Vagina (tissue), 2 donors: ENCODE results near the gene SCFD2.

Source experiments
- POLR2A ChIP-seq, 2 donors: fragments of 450-650 bp; IDR thresholded peaks; one replicate each; pipeline ENCODE4 v1.6.1; 2017; ENCODE audit warnings: antibody characterized with exemption in 2 of 2, mild to moderate bottlenecking in 2 of 2, moderate library complexity in 2 of 2
- POLR2AphosphoS5 ChIP-seq, 2 donors: sonication (generic); formaldehyde crosslinking; IDR thresholded peaks; one replicate each; pipeline ENCODE4 v1.9.0; 2017; ENCODE audit warnings: antibody characterized with exemption in 2 of 2, mild to moderate bottlenecking in 2 of 2, low read depth in 1 of 2; ENCODE audit not compliant: insufficient read depth in 1 of 2
- TF ChIP-seq, protein P1 (sequence below), 3 experiments: fragments of 450-650 bp in 2 of 3; fragments of 200-600 bp in 1 of 3; sonication (generic) in 1 of 3; IDR thresholded peaks; one replicate each; pipeline ENCODE4 v1.5.1; 2017 to 2019; ENCODE audit warnings: antibody characterized with exemption in 3 of 3, mild to moderate bottlenecking in 2 of 3, moderate library complexity in 2 of 3

DNA sequence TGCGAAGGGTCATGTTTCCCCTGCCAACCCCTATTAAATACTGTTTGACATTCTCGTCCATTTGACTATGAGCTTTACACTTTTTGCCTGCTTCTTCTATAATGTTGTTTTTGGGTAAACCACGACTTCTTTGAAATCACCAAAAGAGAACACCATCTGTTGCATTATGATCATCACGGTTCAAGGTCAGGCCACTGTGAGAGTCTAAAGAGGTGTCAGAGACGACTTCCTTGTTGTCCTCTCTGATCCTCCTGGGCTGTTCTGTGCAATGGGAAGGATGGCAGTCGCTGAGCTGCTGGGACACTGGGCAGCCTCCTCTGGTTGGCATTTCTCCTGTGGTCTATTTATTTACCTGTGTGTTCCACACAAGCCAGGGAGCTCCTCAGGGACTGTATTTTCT is 366.2 kb downstream of the SCFD2 start:
- TF ChIP-seq, protein P1, sequence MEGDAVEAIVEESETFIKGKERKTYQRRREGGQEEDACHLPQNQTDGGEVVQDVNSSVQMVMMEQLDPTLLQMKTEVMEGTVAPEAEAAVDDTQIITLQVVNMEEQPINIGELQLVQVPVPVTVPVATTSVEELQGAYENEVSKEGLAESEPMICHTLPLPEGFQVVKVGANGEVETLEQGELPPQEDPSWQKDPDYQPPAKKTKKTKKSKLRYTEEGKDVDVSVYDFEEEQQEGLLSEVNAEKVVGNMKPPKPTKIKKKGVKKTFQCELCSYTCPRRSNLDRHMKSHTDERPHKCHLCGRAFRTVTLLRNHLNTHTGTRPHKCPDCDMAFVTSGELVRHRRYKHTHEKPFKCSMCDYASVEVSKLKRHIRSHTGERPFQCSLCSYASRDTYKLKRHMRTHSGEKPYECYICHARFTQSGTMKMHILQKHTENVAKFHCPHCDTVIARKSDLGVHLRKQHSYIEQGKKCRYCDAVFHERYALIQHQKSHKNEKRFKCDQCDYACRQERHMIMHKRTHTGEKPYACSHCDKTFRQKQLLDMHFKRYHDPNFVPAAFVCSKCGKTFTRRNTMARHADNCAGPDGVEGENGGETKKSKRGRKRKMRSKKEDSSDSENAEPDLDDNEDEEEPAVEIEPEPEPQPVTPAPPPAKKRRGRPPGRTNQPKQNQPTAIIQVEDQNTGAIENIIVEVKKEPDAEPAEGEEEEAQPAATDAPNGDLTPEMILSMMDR (IDR thresholded peaks at IDR 0.05), result no peak
- TF ChIP-seq POLR2A (IDR thresholded peaks at IDR 0.05) (no peak), POLR2AphosphoS5 (IDR thresholded peaks at IDR 0.05; ENCODE audit: insufficient read depth in 1 of 2, low read depth in 1 of 2) (no peak)
